ENCODE measurements around the gene SPATA6.
"Not testable (repeated sequence)": the region's sequence is repeated elsewhere in the genome, so short reads cannot be mapped to it uniquely, and the experiment has no call there.

The SPATA6 gene

GRCh38 chr1:48471691-48472576 lies at the start of gene SPATA6:
SPATA6 (minus strand) TSS chr1:48472204; CDS start chr1:48472008, 196 bp downstream.
- peak; percentile 70 for DNase-seq

- DNase-seq: not testable (repeated sequence)
Measured at GRCh38 chr1:48519896-48520295, 47.9 kb upstream of the SPATA6 start.

GRCh38 chr1:48506870-48507269 lies 34.9 kb upstream of the SPATA6 start:
- DNase-seq: no peak

- DNase-seq: no peak
Measured at GRCh38 chr1:48500541-48501450, 28.8 kb upstream of the SPATA6 start.

- DNase-seq: peak; percentile 11
Measured at GRCh38 chr1:48499211-48499735, 27.3 kb upstream of the SPATA6 start.

GRCh38 chr1:48498096-48498791 lies 26.2 kb upstream of the SPATA6 start:
- peak; percentile 14 for DNase-seq

GRCh38 chr1:48495911-48496310 lies 23.9 kb upstream of the SPATA6 start:
- DNase-seq: no peak

- DNase-seq: no peak
Measured at GRCh38 chr1:48495166-48495565, 23.2 kb upstream of the SPATA6 start.

- DNase-seq: no peak
Measured at GRCh38 chr1:48493970-48494769, 22.2 kb upstream of the SPATA6 start.

- no peak for DNase-seq
Measured at GRCh38 chr1:48493041-48493440, 21.0 kb upstream of the SPATA6 start.

- DNase-seq: peak; percentile 7
Measured at GRCh38 chr1:48492392-48492791, 20.4 kb upstream of the SPATA6 start.

GRCh38 chr1:48488721-48489120 lies 16.7 kb upstream of the SPATA6 start:
- DNase-seq: no peak

- DNase-seq: no peak
Measured at GRCh38 chr1:48480504-48480903, 8.5 kb upstream of the SPATA6 start.

- not testable (repeated sequence) for DNase-seq
Measured at GRCh38 chr1:48480023-48480422, 8.0 kb upstream of the SPATA6 start.

- no peak for DNase-seq
Measured at GRCh38 chr1:48472638-48473037, 634 bp upstream of the SPATA6 start.

- DNase-seq: no peak
Measured at GRCh38 chr1:48470950-48471690, 884 bp downstream of the SPATA6 start.

GRCh38 chr1:48470481-48470855 lies 1.5 kb downstream of the SPATA6 start:
- no peak for DNase-seq

GRCh38 chr1:48469616-48470480 lies 2.2 kb downstream of the SPATA6 start:
- DNase-seq: no peak

- no peak for DNase-seq
Measured at GRCh38 chr1:48466594-48466993, 5.4 kb downstream of the SPATA6 start.

- DNase-seq: no peak
Measured at GRCh38 chr1:48462716-48463302, 9.2 kb downstream of the SPATA6 start.
